HG02642 (cell line): ENCODE data around the gene RSPH6A.
A peak's percentile ranks its signal among the peaks of the same experiment; 100 is the strongest.

Experiments
- ATAC-seq: cut with Tn5 transposase; IDR thresholded peaks from one replicate; pipeline ENCODE4 v1.9.1; 2021; ENCODE audit warnings: mild to moderate bottlenecking; ENCODE audit not compliant: unreplicated experiment, poor library complexity

The RSPH6A gene

DNA sequence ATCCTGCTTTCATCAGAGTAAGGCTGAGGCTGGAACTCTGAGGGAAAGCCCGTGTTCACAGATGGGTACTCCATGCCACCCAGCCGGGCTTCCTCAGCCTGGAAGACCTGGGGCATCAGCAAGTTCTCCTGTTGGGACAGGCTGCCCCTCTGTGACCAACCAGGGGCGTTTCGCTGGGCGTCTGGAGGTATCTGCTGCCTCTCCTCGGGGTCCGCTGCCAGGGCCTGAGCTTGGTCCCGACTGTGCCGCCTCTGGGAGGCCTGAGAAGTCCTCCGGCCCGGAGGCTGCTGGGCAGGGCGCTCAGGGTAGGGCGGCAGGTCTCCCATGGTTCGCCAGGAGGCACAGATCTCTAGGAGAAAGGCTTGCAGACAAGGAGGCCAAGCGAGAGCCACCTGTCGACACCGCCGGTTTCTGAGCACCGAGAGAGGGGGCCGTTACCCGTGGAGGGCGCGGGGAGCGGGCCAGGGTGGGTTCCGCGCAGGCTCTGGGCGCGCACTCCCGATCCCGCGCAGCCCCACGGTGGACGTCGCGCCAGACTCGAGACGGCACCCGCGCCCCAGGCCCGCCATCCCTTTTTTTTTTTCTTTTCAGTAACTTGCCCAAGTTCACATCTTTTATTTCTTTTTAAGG lies at the start of gene RSPH6A:
TSS of gene RSPH6A (minus strand) at position 458 of the 630 bp plus-strand sequence. CDS start at position 326, 132 bp downstream.
- ATAC-seq = no peak

DNA sequence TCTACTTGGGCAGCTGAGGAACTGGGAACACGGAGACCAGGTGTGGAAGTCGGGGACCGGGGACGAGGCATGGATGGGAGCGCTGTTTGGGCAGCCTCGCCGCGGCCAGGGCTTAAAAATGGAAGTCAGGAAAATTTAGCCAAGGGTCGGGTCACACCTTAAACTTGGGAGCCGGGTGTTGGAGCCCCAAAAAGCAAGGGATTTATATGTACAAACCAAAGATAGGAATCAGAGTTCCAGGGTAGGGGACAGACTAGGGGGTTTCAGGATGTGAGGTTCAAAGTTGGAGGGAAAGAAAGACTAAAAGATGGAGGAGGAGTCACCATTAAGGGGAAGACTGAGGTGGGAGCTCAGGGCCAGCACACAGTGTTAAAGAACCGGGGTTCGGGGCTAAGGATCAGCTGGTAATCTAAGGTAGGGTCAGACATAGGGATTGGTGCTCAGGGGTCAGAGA lies 49.5 kb upstream of the RSPH6A start:
- no peak for ATAC-seq

DNA sequence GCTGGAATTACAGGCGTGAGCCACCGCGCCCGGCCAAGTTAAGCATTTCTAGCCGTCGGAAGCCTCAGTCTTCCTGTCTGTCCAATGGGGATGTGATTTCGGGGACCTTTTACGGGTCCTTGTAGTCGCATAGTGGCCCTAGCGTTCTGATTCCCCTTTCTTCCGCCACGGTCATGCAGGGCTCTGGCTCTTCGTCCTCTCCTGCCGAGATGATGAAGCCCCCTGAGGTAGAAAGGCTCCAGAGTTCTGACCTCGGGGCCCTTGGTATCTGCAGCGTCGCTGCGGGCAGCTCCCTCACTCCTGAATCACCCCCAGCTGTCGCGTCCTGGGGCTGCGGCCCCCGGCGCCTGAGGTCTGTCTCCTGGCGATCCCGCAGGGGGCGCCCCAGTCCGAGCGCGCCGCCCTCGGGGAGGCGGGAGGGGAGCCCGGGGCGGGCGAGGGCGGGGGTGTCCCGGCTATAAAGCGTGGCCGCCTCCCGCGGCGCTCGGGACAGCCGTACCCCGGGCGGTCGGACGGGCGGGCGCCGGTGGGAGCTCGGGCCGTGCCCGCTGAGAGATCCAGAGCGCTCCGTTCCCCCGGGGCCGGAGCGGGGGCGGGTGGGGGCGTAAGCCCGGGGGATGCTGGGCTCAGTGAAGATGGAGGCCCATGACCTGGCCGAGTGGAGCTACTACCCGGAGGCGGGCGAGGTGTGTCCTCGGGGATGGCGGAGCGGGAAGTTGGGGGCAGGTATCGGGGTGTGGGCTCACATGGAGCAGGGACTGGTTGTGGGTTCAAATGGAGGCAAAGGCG lies 48.9 kb upstream of the RSPH6A start, which contains the start of gene FOXA3:
TSS of gene FOXA3 (plus strand) at position 487 of the 789 bp plus-strand sequence. CDS start at position 618, 131 bp downstream.
- ATAC-seq = peak; percentile 34

DNA sequence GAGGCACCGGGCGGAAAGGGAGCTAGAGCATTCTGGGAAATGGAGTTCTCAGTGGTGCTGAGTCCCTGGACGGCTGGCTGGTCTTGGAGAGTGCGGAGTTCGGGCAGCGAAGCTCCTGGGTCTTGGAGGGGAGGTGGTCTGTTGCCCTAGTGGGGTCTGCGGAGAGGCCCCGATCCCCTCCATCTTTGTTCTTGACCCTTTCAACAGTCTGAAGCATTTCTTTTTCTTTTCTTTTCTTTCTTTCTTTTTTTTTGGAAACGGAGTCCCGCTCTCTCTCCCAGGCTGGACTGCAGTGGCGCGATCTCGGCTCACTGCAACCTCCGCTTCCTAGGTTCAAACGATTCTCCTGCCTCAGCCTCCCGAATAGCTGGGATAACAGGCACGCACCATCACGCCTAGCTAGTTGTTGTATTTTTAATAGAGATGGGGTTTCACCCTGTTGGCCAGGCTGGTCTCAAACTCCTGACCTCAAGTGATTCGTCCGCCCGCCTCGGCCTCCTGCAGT lies 48.3 kb upstream of the RSPH6A start:
- no peak for ATAC-seq

DNA sequence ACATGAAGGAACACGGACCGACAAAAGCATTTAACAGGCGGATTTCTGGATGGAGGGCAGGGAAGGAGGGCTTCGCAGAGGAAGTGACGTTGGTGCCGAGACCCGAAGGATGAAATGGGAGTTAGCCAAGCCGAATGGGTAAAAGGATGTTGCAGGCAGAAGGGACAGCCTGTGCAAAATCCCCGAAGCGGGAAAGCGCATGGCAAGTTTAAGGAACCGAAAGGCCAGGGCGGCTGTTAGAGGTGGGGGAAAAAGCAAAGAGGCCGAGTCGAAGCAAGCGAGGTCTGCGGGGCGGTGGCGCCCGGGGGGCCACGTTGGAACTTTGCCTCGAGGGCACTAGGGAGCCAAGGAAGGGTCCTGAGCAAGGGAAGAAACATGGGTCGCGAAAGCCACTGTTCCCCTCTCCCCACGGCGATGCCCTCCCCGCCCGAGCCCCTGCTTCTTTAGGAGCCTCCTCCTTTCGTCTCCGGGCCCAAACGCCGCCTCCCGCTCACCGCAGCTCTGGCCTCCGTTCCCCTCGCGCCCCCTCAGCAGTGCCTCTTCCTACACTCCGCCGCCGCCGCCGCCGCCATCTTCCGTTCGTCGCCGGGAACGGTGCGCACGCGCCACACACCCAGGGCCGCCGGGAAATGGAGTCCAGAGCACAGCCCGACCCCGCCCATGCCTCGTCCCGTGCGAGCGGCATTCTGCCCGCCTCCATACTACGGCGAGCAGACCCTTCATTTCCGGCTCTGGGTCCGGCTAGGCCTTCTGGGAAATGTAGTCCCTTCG lies 47.6 kb upstream of the RSPH6A start, which contains the start of gene SYMPK:
TSS of gene SYMPK (minus strand) at position 584 of the 771 bp plus-strand sequence. CDS start 8,652 bp downstream, outside the sequence.
- ATAC-seq = peak; percentile 93

DNA sequence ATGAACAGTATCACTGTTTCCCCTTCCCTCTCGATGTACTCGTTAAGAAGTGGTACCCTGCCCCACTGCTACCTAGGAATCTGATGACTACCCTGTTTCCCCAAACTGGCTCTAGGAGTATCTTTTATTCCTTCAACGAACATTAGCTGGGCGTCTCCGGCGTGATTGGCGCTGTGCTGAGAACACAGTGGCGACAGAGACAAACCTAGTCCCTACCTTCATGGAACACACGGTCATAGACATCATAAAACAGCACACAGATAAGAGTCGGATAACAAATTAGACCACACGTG lies 47.1 kb upstream of the RSPH6A start:
- ATAC-seq = no peak

DNA sequence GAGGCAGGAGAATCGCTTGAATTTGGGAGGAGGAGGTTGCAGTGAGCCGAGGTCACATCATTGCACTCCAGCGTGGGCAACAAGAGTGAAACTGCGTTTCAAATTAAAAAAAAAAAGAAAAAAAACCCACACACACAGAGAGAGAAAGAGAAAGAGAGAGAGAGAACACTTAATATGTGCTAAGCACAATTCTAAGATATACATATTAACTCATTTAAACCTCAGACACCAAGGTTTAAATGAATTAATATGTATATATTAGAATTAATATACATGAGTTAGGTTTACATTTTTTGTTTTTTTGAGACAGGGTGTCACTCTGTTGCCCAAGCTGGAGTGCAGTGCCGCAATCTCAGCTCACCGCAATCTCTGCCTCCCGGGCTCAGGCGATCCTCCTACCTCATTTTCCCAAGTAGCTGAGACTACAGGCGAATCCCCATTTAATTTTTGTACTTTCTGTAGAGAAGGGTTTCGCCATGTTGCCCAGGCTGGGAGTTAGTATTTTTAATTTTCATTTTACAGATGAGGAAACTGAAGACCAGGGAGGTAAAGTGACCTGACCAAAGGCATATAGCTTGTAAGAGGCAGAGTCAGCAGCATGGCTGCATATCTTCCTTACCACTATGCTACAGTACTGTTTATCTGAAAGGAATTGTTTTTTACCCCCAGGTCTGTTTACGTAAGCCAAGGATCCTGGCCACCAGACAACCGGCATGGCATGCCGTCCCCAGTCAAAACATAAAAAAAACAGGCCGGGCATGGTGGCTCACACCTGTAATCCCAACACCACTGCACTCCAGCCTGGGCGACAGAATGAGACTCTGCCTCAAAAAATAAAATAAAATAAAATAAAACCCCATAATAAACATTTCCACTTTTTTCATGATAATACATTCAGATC lies 45.5 kb upstream of the RSPH6A start:
- no peak for ATAC-seq

DNA sequence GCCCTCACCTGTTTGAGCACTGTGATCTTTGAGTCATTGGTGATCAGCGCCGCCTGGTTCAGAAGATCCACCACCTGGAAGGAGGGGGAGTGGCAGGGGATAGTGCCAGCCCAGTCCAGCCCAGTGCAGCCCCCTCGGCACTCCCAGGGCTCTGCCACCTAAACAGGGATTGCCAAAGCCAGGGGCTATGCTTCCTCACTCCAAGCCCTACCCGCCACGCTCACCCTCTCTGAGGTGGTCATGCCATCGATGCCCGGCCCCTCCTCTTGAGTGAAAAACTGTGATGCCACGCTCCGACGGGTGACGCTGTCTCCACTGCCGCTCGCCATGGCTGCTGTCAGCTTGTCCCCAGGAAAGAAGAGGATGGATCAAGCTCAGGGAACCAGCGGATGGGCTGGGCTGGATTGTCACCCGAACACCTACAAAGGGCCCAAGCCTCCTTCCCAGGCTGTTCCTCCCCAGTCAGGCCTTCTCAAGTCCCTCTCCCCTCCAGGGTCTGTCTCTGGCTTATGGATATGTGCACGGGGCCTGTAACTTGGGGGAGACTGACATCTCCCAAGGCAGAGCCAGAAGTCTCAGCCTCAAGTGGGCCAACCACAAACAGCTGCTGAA lies 39.2 kb upstream of the RSPH6A start:
- ATAC-seq = no peak

DNA sequence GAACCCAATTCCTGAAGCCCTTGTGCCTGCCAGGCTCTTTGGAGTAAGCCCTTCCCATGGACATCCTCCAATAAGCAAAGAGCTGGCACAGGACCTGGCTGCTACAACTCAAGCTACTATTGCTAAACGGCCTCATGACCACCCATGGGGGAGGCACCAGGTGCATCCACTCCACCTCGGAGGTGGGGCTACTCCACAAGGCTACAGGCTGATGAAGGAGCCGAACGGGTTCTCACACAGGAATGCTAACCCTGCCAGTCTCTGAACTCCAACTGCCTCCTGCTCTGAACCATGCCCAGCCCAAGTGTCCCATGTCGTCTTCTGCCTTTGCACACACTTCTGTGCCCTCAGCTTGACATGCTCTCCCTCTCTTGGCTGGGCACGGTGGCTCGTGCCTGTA lies 37.9 kb upstream of the RSPH6A start:
- no peak for ATAC-seq

DNA sequence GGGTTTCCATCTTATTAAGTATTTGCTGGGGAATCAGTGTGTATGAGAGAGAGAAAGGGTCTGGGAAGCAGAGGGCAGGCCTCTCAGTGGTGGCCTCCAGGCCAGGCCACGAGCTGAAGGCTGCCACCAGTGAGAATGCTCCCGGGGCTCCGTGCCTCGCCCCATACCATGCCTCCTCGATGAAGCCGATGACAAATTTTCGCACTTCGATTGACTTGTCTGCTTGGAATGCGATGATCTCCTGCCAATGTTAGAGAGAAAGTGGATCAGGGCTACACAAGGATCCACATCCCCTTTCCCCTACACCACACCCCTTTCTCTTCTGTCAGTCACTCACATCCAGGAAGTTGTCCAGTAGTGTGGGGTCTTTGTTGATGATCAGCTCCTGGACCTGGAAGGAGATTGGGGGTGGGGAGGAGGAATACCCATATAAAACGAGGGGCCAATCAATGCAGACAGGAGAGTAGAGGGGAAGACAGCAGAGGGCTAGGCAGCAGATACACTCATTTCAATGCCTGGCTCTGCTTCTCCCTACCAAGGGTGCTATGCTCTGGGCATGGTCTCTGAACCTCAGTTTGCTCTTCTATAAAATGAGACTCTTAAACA lies 37.1 kb upstream of the RSPH6A start:
- ATAC-seq = no peak

DNA sequence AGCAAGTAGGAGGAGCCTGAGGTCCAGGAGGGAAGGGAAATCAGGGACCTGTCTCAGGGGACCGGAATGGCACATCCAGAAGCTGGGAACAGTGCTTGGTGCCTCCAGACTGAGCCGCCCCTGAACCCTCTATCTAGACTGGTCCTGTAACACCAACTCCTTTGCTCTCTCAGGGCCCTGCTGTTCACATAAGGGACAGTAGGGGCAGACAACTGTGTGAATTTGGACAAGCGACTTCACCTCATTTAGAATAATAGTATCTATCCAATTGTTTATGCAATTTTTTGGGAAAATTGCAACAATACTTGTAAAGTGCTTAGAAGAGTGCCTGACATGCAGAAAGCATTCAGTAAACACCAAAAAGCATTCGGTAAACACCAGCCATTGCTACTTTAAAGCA lies 33.8 kb upstream of the RSPH6A start:
- no peak for ATAC-seq

DNA sequence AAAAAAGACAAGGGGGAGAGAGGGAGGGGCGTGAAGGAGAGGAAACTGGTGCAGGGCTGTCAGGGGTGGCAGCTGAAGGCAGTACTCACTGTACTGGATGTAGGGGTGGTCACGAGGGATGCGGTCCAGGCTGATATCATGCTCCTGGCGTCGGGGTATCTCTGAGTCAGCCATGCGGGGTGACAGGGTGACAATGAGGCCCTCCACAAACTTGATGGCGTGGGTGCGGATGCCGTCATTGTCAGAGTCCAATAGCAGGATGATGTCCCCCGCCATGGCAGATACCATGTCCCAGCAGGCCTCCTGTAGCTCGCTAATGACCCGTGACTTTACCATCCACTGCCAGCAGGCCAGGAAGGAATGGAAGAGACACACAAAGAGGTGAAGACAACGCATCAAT lies 32.6 kb upstream of the RSPH6A start:
- no peak for ATAC-seq

DNA sequence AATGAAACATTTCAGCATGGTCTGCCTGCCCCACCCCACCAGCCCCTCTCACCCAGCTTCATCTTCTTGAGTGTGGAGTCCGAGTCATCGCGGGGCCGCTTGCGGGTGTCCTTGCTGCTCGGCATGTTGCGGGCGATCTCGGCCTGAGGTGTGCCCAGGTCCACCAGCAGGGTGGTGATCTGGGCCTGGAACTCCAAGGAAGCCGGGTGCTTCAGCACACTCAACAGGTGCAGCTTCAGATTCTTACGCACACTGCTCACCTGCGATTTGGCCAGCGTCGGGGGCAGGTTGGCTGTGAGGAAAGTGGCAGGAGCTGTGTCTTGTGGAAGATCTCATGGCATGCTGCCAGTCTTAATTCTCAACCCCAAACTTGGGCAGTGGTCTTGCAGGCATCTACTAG lies 27.1 kb upstream of the RSPH6A start:
- no peak for ATAC-seq

DNA sequence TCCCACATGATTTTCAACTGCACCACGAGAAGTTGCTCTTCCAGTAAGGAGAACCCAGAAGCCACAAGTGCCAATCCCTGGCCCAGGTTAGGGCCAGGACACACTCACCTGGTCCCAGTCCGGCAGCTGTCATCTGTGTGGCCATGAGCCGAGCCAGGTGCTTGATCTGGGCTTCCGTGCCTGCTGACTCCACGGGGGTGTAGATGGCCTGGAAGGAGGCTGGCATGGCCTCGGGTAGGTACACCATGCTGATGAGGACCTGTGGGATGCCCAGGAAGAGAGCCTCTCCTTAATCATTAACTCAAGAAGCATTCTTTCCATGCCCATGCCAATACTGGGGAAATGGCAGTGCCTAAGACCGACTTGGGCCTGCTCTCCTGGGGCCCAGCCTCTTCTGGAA lies 19.9 kb upstream of the RSPH6A start:
- ATAC-seq = no peak

DNA sequence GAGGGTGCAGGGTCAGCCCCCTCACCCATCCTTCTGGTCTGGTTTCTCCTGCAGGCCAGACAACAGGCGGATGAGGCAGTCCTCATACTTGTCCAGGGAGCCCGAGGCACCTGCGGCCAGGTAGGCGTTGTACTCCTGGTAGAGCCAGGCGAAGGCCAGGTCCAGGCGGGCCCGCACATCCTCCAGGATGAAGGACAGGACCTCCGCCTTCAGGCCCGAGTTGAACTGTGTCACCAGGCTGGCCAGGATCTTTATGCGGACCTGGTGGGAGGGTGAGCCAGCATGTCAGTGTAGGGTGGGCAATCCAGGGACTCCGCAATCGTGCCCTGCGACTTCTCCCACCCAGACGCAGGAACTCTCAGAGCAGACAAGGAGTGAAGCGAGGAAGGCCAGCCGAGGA lies 13.8 kb upstream of the RSPH6A start:
- ATAC-seq = no peak

DNA sequence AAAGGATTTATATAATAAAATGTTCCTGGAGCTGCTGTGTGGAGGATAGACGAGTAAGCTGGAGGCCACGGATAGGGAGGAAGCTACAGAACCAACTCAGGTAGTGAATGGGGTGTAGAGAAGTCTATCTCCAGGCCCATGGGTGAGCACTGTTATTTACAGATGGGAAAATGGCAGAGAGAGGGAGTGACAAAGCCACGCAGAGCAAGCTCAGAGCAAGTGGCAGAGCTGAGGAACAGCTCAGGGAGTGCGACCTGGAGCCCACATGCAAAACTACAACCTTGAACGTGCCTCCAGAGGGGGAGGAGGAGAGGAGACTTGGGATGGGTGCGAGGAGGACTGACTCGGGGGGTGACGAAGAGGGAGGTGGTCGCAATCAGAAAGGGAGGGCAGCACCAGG lies 13.4 kb upstream of the RSPH6A start:
- no peak for ATAC-seq

DNA sequence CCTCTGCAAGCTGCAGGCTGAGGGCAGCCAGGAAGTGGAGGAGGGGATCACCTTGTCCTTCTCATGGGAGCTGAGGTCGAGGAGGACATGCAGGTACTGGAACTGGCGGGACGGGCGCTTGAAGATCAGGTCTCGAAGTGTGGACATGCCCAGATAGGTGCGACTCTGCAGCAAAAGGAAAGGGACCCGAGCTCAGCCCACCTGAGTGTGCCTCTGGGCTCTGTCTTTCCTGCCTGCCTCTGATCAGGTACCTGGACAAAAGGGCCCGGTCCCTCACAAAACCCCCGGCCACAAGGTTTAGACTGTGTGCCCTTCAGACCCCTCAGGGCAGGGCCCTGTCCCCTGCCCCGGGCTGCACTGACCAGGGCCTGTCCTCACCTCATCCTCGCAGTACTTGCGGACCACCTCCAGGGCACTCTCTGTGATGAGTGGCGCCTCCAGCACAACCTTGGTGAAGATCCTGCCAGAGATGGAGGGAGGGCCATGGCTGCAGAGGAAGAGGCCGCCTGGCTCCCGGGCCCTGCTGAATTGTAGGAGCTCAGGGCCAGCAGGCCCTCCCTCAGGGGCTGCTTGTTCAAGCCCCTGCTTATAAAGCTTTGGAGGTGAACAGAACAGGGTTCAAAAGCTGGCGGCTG lies 12.5 kb upstream of the RSPH6A start:
- ATAC-seq = no peak

DNA sequence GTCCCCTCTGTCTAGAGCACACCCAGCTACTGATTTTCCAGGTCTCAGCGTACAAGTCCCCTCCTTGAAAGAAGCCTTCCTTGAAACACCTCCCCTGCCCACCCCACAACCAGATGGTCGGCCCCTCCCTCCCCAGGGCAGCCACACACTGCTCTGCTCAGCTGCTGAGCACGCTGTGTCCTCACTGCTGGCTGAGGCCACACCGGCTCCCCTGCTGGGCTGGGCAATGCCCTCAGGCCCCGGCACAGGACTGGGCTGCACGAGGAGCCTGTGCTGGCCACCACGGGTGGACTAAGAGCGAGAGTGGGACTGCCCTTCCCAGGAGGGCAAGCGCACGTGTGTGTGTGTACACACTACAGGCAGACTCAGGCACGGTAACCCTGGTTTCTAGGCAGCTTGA lies 11.8 kb upstream of the RSPH6A start:
- ATAC-seq = no peak
